ENCODE data around the gene PTPN4. TPM values are rescaled to one million over a fixed set of nuclear protein-coding genes. Genes with fewer than 3 reads are reported as not detected.

The PTPN4 gene
- total and polyA plus RNA-seq, 2 of the 8 experiments (the other 6 are each of a cell fraction or from before 2014, with no cell fraction given): 28.5 to 105 TPM

- TF ChIP-seq PHF8 (conservative IDR thresholded peaks at IDR 0.05; ENCODE audit: low read depth, low read length) (no peak), TEAD4 (IDR thresholded peaks at IDR 0.05; ENCODE audit: low read depth, low read length) (no peak), CREB1 (IDR thresholded peaks at IDR 0.05) (no peak)
Measured at GRCh38 chr2:119837350-119837749, 77.6 kb downstream of the PTPN4 start (continued).

Data from H1 (cell line).